IMR-90 (cell line): Measurements from ENCODE around the gene SCAMP4. TPM values are rescaled to one million over a fixed set of nuclear protein-coding genes. Genes with fewer than 3 reads are reported as not detected.

Source experiments
- ATAC-seq: fragments of 200-7000 bp; cut with Tn5 transposase; 2 replicates; pipeline ENCODE4 v1.9.1; 2020; ENCODE audit warnings: low read depth, mild to moderate bottlenecking, moderate library complexity
- BruUV-seq: library from RNA; stranded (reverse); fragments of 400-500 nt; replicated peaks from 2 replicates; lab custom pipeline; 2021; lab: Mats Ljungman, UMichigan
- CTCF ChIA-PET: fragments of 300-600 bp; formaldehyde crosslinking; extraction: SDS; loops from one replicate; lab custom pipeline; 2021; ENCODE audit warnings: antibody characterized with exemption; lab: Yijun Ruan, JAX
- POLR2A ChIA-PET: fragments of 300-600 bp; sonication (Branson Sonifier 250); formaldehyde crosslinking; loops from one replicate; lab custom pipeline; 2022; ENCODE audit warnings: antibody characterized with exemption; ENCODE audit not compliant: unreplicated experiment; lab: Charles Lee
- DNase-seq: peaks from one replicate; pipeline ENCODE4 v3.0.0; 2013
- H2AFZ ChIP-seq: replicated peaks from 2 replicates; pipeline ENCODE3; 2013; ENCODE audit warnings: low read length, mild to moderate bottlenecking; ENCODE audit not compliant: poor library complexity
- H2AK5ac ChIP-seq: 2 replicates; pipeline ENCODE4 v1.6.1; 2013; ENCODE audit warnings: low read depth, low read length, inconsistent platforms
- H2AK9ac ChIP-seq: replicated peaks from 2 replicates; pipeline ENCODE3; 2013; ENCODE audit warnings: mild to moderate bottlenecking, low read depth, low read length, moderate library complexity; ENCODE audit not compliant: poor library complexity
- H2BK120ac ChIP-seq: 2 replicates; pipeline ENCODE4 v1.6.1; 2013; ENCODE audit warnings: low read depth, low read length, inconsistent platforms
- H2BK15ac ChIP-seq: 3 replicates; pipeline ENCODE4 v1.6.1; 2013; ENCODE audit warnings: low read depth, low read length, inconsistent platforms
- H2BK20ac ChIP-seq: 2 replicates; pipeline ENCODE4 v1.6.1; 2013; ENCODE audit warnings: low read depth, mild to moderate bottlenecking, inconsistent platforms, low read length, moderate library complexity
- H2BK5ac ChIP-seq: 2 replicates; pipeline ENCODE4 v1.6.1; 2013; ENCODE audit warnings: mild to moderate bottlenecking, low read depth, low read length, inconsistent platforms; ENCODE audit not compliant: poor library complexity, severe bottlenecking
- H3K14ac ChIP-seq: replicated peaks from 2 replicates; pipeline ENCODE4 v1.6.1; 2013; ENCODE audit warnings: low read depth, low read length, inconsistent platforms
- H3K18ac ChIP-seq: 2 replicates; pipeline ENCODE4 v1.6.1; 2013; ENCODE audit warnings: low read depth, low read length, control low read depth
- H3K23ac ChIP-seq: 2 replicates; pipeline ENCODE4 v1.6.1; 2013; ENCODE audit warnings: low read depth, low read length, inconsistent platforms
- H3K27ac ChIP-seq: 2 replicates; pipeline ENCODE4 v1.5.1; 2013; ENCODE audit warnings: mild to moderate bottlenecking, control low read depth, low read length; ENCODE audit not compliant: insufficient read depth
- H3K27me3 ChIP-seq: 2 replicates; pipeline ENCODE4 v1.6.1; 2013; ENCODE audit warnings: low read length; ENCODE audit not compliant: control insufficient read depth, insufficient read depth
- H3K36me3 ChIP-seq: 2 replicates; pipeline ENCODE4 v1.6.1; 2013; ENCODE audit warnings: low read length, mixed read lengths; ENCODE audit not compliant: control insufficient read depth, insufficient read depth
- H3K4ac ChIP-seq: 2 replicates; pipeline ENCODE4 v1.6.1; 2013; ENCODE audit warnings: low read depth, low read length, inconsistent platforms
- H3K4me1 ChIP-seq: 2 replicates; pipeline ENCODE4 v1.6.1; 2013; ENCODE audit warnings: low read length, mixed read lengths; ENCODE audit not compliant: control insufficient read depth, insufficient read depth
- H3K4me2 ChIP-seq: 2 replicates; pipeline ENCODE4 v1.6.1; 2013; ENCODE audit warnings: low read depth, mild to moderate bottlenecking, control low read depth, low read length, moderate library complexity
- H3K4me3 ChIP-seq: 2 replicates; pipeline ENCODE4 v1.5.1; 2013; ENCODE audit warnings: low read depth, mild to moderate bottlenecking, control low read depth, low read length, moderate library complexity; ENCODE audit not compliant: insufficient read depth
- H3K56ac ChIP-seq: 2 replicates; pipeline ENCODE4 v1.6.1; 2013; ENCODE audit warnings: low read length, inconsistent platforms; ENCODE audit not compliant: insufficient read depth; ENCODE audit errors: extremely low read depth
- H3K79me1 ChIP-seq, 2 experiments: 2 replicates each; pipeline ENCODE4 v1.6.1; 2013; ENCODE audit warnings: low read length in 2 of 2, inconsistent platforms in 1 of 2, low read depth in 1 of 2
- H3K9ac ChIP-seq: 2 replicates; pipeline ENCODE4 v1.6.1; 2013; ENCODE audit warnings: low read depth, low read length, control low read depth
- H3K9me1 ChIP-seq: 2 replicates; pipeline ENCODE4 v1.6.1; 2013; ENCODE audit warnings: low read length, inconsistent platforms; ENCODE audit not compliant: insufficient read depth
- H3K9me3 ChIP-seq: 2 replicates; pipeline ENCODE4 v1.6.1; 2013; ENCODE audit warnings: low read length; ENCODE audit not compliant: control insufficient read depth, insufficient read depth
- H4K20me1 ChIP-seq: 2 replicates; pipeline ENCODE4 v1.6.1; 2013; ENCODE audit warnings: low read length, inconsistent platforms; ENCODE audit not compliant: insufficient read depth
- H4K5ac ChIP-seq: 2 replicates; pipeline ENCODE4 v1.6.1; 2013; ENCODE audit warnings: mild to moderate bottlenecking, low read depth, low read length, control low read depth
- H4K8ac ChIP-seq, 2 experiments: 2 replicates each; pipeline ENCODE4 v1.6.1; 2013; ENCODE audit warnings: low read depth in 2 of 2, low read length in 2 of 2, control low read depth in 1 of 2, inconsistent platforms in 1 of 2
- H4K91ac ChIP-seq: 2 replicates; pipeline ENCODE4 v1.6.1; 2013; ENCODE audit warnings: low read depth, low read length, inconsistent platforms; ENCODE audit not compliant: insufficient read depth
- CEBPB ChIP-seq: IDR thresholded peaks from 2 replicates; pipeline ENCODE4 v1.6.1; 2012; ENCODE audit warnings: low read depth, low read length, improper control_type of control experiment
- CHD1 ChIP-seq: IDR thresholded peaks from 2 replicates; pipeline ENCODE4 v1.6.1; 2012; ENCODE audit warnings: low read depth, low read length, improper control_type of control experiment
- NFE2L2 ChIP-seq: fragments of 150-350 bp; IDR thresholded peaks from 2 replicates; pipeline ENCODE4 v1.6.1; 2016; ENCODE audit warnings: low read depth, mild to moderate bottlenecking, low read length
- RAD21 ChIP-seq: IDR thresholded peaks from 2 replicates; pipeline ENCODE4 v1.6.1; 2012; ENCODE audit warnings: low read length, improper control_type of control experiment
- RCOR1 ChIP-seq: IDR thresholded peaks from 2 replicates; pipeline ENCODE4 v1.6.1; 2012; ENCODE audit warnings: mild to moderate bottlenecking, low read length, improper control_type of control experiment; ENCODE audit not compliant: insufficient replicate concordance
- WGBS, 2 experiments: methylation state at CpG; one replicate each; pipeline versions ENCODE4 v1.1.5 to v1.1.7; 2013; ENCODE audit warnings: missing lambda C conversion rate in 2 of 2; ENCODE audit not compliant: insufficient read length in 1 of 2; ENCODE audit errors: extremely low coverage in 2 of 2; 5-methylcytosine and 5-hydroxymethylcytosine counted together
- dilution Hi-C: fragments of 300-500 bp; cut with HindIII; formaldehyde crosslinking; loops from one replicate; pipeline ENCODE4 v1.14.3; 2018; ENCODE audit warnings: low sequenced_read_pairs; ENCODE audit not compliant: unreplicated experiment
- in situ Hi-C: fragments of 300-500 bp; cut with MboI; formaldehyde crosslinking; loops from 3 replicates; pipeline ENCODE4 v1.14.3; 2019; ENCODE audit warnings: low sequenced_read_pairs, inconsistent platforms, mixed read lengths
- intact Hi-C: fragments of 100-400 bp; cut with micrococcal nuclease; formaldehyde crosslinking; loops from 2 replicates; pipeline ENCODE4 v1.10.0; 2022
- polyA plus RNA-seq, 3 experiments: library from polyadenylated mRNA; depleted of rRNA; stranded (reverse); fragments of >200 nt; gene quantifications; 2 replicates each; pipeline ENCODE4 v1.2.3, GENCODE V29; 2012; ENCODE audit warnings: low replicate concordance in 1 of 3
- total RNA-seq: library from RNA; depleted of rRNA; stranded (reverse); fragments of >200 nt; gene quantifications from 2 replicates; pipeline ENCODE4 v1.2.3, GENCODE V29; 2012

SCAMP4 gene
- total and polyA plus RNA-seq, 2 of the 4 experiments (the other 2 are of a cell fraction), result 16.1 to 28.1 TPM

DNA sequence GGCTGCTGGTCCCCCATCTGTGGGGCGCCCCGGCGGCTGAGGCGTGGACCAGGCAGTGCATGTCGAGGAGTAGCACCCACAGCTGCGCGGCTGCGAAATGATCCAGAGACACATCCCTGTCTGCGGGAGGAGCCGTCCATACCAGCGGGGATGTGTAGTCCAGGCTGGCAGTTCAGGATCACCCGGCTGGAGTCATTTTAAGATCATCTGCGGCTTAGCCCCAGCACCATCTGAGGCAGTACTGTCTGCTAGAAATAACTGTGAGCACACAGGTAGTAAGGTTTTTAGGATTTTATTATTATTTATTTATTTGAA lies 3.1 kb downstream of the SCAMP4 start:
- intact Hi-C loops, result no loop called here
- in situ Hi-C loops, result no loop called here
- Histone ChIP-seq H3K9me3 (no peaks in the 10 kb centered on the region), H4K5ac (no peak overlapping the region), H2BK5ac (no peak overlapping the region), H3K56ac (no peak overlapping the region), H2BK20ac (no peak overlapping the region), H3K36me3 (peaks cover 9% of the 10 kb centered on the region; the same call in 1 of the 2 replicates), H3K27me3 (no peaks in the 10 kb centered on the region), H3K9me1 (peaks cover 13% of the 10 kb centered on the region; the same call in 1 of the 2 replicates), H3K4me3 (no peak overlapping the region), H2BK120ac (no peak overlapping the region), H3K9ac (no peak overlapping the region), H3K23ac (no peak overlapping the region), H2AK5ac (no peak overlapping the region), H3K4me1 (peaks cover 10% of the 10 kb centered on the region), H3K4ac (no peak overlapping the region), H2AK9ac (no peak overlapping the region), H2AFZ (no peak overlapping the region), H4K91ac (no peak overlapping the region), H3K27ac (no peak overlapping the region), H3K18ac (no peak overlapping the region), H3K79me1 (peaks cover 17 to 64% of the 10 kb centered on the region in 2 experiments), H4K20me1 (peaks cover 46% of the 10 kb centered on the region), H4K8ac (no peak overlapping the region), H3K14ac (no peak overlapping the region), H2BK15ac (no peak overlapping the region), H3K4me2 (no peak overlapping the region)
- DNase-seq (no peak), ATAC-seq (no peak)
- ChIA-PET CTCF (no interaction called here), POLR2A (no interaction called here)
- no TSS peak for BruUV-seq
- TF ChIP-seq NFE2L2 (no peak), RCOR1 (no peak), CHD1 (no peak), CEBPB (no peak), RAD21 (no peak)
- dilution Hi-C loops, result no loop called here
- whole genome bisulfite sequencing, 2 experiments, result 93% methylated on average over 12 of the region's 13 CpGs; no CpG with 5 or more reads in 1 of the 2 experiments
